Muscle of arm (tissue), 14 donors: ENCODE results near the gene MRPS17. TPM values are rescaled to one million over a fixed set of nuclear protein-coding genes. Genes with fewer than 3 reads are reported as not detected.
"Not testable (repeated sequence)": the region's sequence is repeated elsewhere in the genome, so short reads cannot be mapped to it uniquely, and the experiment has no call there.

Source experiments
- DNase-seq: peaks from one replicate; pipeline ENCODE4 v3.0.0-alpha.2; 2013
- long read RNA-seq, 11 donors: transcript quantifications; one replicate each; lab custom pipeline, GENCODE V29; 2026
- polyA plus RNA-seq, 12 donors: library from polyadenylated mRNA; unstranded; fragments of 120-200 nt; gene quantifications; one replicate each; pipeline ENCODE4 v1.2.1, GENCODE V29; 2013; ENCODE audit not compliant: insufficient read length in 12 of 12

Gene MRPS17
- 10 to 100 TPM in 10 of 12 donors, 1 to 10 TPM in 1, not detected in 1; 5.9 to 17.7 (median 13.9) TPM for polyA plus RNA-seq
- long read RNA-seq, donor 1, transcript MRPS17-201 (3 exons, 1,845 nt): major isoform, 21 of 27 reads
- long read RNA-seq, donor 1, partial matches to known transcripts: 6 of 27 reads
- long read RNA-seq, donor 1, other reads (novel, unspliced or antisense): 0 of 27 reads
- long read RNA-seq, donor 2, transcript MRPS17-201 (3 exons, 1,845 nt): major isoform, 10 of 16 reads
- long read RNA-seq, donor 2, partial matches to known transcripts: 6 of 16 reads
- long read RNA-seq, donor 2, other reads (novel, unspliced or antisense): 0 of 16 reads
- long read RNA-seq, donor 3, transcript MRPS17-201 (3 exons, 1,845 nt): major isoform, 6 of 6 reads
- long read RNA-seq, donor 3, partial matches to known transcripts: 0 of 6 reads
- long read RNA-seq, donor 3, other reads (novel, unspliced or antisense): 0 of 6 reads
- long read RNA-seq, donor 4, transcript MRPS17-201 (3 exons, 1,845 nt): major isoform, 11 of 11 reads
- long read RNA-seq, donor 4, partial matches to known transcripts: 0 of 11 reads
- long read RNA-seq, donor 4, other reads (novel, unspliced or antisense): 0 of 11 reads
- long read RNA-seq, donor 5, transcript MRPS17-201 (3 exons, 1,845 nt): major isoform, 27 of 35 reads
- long read RNA-seq, donor 5, partial matches to known transcripts: 8 of 35 reads
- long read RNA-seq, donor 5, other reads (novel, unspliced or antisense): 0 of 35 reads
- long read RNA-seq, donor 6, transcript MRPS17-201 (3 exons, 1,845 nt): major isoform, 11 of 11 reads
- long read RNA-seq, donor 6, partial matches to known transcripts: 0 of 11 reads
- long read RNA-seq, donor 6, other reads (novel, unspliced or antisense): 0 of 11 reads
- long read RNA-seq, donor 7, transcript MRPS17-201 (3 exons, 1,845 nt): major isoform, 15 of 15 reads
- long read RNA-seq, donor 7, partial matches to known transcripts: 0 of 15 reads
- long read RNA-seq, donor 7, other reads (novel, unspliced or antisense): 0 of 15 reads
- long read RNA-seq, donor 8, transcript MRPS17-201 (3 exons, 1,845 nt): major isoform, 26 of 26 reads
- long read RNA-seq, donor 8, partial matches to known transcripts: 0 of 26 reads
- long read RNA-seq, donor 8, other reads (novel, unspliced or antisense): 0 of 26 reads
- long read RNA-seq, donor 9, transcript MRPS17-201 (3 exons, 1,845 nt): major isoform, 15 of 20 reads
- long read RNA-seq, donor 9, partial matches to known transcripts: 5 of 20 reads
- long read RNA-seq, donor 9, other reads (novel, unspliced or antisense): 0 of 20 reads
- long read RNA-seq, donor 10, transcript MRPS17-201 (3 exons, 1,845 nt): major isoform, 23 of 28 reads
- long read RNA-seq, donor 10, partial matches to known transcripts: 5 of 28 reads
- long read RNA-seq, donor 10, other reads (novel, unspliced or antisense): 0 of 28 reads
- long read RNA-seq, donor 11, transcript MRPS17-201 (3 exons, 1,845 nt): major isoform, 23 of 23 reads
- long read RNA-seq, donor 11, partial matches to known transcripts: 0 of 23 reads
- long read RNA-seq, donor 11, other reads (novel, unspliced or antisense): 0 of 23 reads

- peak; percentile 91 for DNase-seq
Observed at GRCh38 chr7:55951637-55952351, at the start of gene MRPS17. Gene MRPS17, plus strand, starts transcription at chr7:55951877. Its CDS starts 1,319 bp downstream, at chr7:55953196.

GRCh38 chr7:55903985-55904759 lies 47.5 kb upstream of the MRPS17 start:
- DNase-seq: no peak

- no peak for DNase-seq
Observed at GRCh38 chr7:55912748-55913158, 38.9 kb upstream of the MRPS17 start.

- no peak for DNase-seq
Observed at GRCh38 chr7:55917771-55918170, 33.9 kb upstream of the MRPS17 start.

- DNase-seq: no peak
Observed at GRCh38 chr7:55928006-55928767, 23.5 kb upstream of the MRPS17 start.

- no peak for DNase-seq
Observed at GRCh38 chr7:55931421-55932151, 20.1 kb upstream of the MRPS17 start.

- DNase-seq: no peak
Observed at GRCh38 chr7:55939514-55940123, 12.1 kb upstream of the MRPS17 start.

- DNase-seq: no peak
Observed at GRCh38 chr7:55946545-55946944, 5.1 kb upstream of the MRPS17 start.

- DNase-seq: not testable (repeated sequence)
Observed at GRCh38 chr7:55952352-55952671, 635 bp downstream of the MRPS17 start.

GRCh38 chr7:55953707-55954475 lies 2.2 kb downstream of the MRPS17 start:
- no peak for DNase-seq

- no peak for DNase-seq
Observed at GRCh38 chr7:55957190-55957589, 5.5 kb downstream of the MRPS17 start.

- no peak for DNase-seq
Observed at GRCh38 chr7:55962014-55962413, 10.3 kb downstream of the MRPS17 start.

GRCh38 chr7:55963584-55964168 lies 12.0 kb downstream of the MRPS17 start:
- DNase-seq: no peak

GRCh38 chr7:55964261-55965099 lies 12.8 kb downstream of the MRPS17 start, which contains the start of gene NIPSNAP2:
Gene NIPSNAP2, plus strand, starts transcription at chr7:55964585. Its CDS starts 25 bp downstream, at chr7:55964610.
- DNase-seq: peak; percentile 50

GRCh38 chr7:55965100-55965470 lies 13.4 kb downstream of the MRPS17 start:
- peak; percentile 46 for DNase-seq
